Stimulated activated CD4-positive, alpha-beta T cell treated with anti-CD3 and anti-CD28 coated beads, Interleukin-1b, Interleukin-23, amount 100 ng/mL, for 48 hours (primary cell): ENCODE measurements around the gene F9.
"Not testable (repeated sequence)": the region's sequence is repeated elsewhere in the genome, so short reads cannot be mapped to it uniquely, and the experiment has no call there.

Experiments used
- DNase-seq: peaks from one replicate; pipeline ENCODE4 v3.0.0-alpha.2; 2020

Gene F9

DNA sequence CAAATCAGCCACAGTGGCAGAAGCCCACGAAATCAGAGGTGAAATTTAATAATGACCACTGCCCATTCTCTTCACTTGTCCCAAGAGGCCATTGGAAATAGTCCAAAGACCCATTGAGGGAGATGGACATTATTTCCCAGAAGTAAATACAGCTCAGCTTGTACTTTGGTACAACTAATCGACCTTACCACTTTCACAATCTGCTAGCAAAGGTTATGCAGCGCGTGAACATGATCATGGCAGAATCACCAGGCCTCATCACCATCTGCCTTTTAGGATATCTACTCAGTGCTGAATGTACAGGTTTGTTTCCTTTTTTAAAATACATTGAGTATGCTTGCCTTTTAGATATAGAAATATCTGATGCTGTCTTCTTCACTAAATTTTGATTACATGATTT, at the start of gene F9:
F9 (plus strand) TSS at position 190 of the 400 bp plus-strand sequence; CDS start at position 216, 26 bp downstream.
- DNase-seq, result no peak

DNA sequence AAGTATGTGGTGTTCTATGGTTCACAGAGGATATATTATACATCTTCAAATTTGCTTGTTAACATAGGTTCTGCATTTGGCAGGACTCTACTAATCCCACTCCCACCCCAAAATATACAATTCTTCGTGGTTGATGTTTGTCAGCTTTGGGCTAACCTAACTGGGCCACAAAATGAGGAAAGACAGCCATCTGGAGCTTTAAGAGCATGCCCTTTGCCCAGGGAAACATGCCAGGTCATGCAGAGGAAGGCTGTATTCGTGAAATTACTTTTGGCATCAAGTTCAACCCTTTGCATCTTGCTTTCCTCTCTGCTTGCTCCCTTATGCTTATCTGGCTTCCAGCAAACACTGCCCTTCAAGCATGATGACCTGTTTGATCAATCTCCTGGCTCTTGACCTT, 46.8 kb upstream of the F9 start:
- DNase-seq, result no peak

DNA sequence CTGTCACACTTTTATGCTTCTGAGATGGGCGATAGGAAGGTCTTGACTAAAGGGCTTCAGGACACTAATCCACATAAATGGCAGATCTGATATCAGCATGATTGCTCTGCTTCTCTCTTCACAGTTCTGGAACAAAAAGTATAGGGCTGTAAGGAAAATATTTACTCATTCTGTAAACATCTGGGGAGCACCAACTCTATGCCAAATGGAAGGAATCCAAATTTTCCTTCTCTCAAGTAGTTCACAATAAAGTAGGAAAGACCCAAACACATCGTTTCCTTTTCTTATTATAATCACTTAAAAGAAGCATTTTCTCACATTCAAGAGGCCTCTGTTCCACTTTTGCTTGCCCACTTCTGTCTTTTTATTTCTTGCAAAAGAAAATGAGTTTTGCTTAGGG, 45.9 kb upstream of the F9 start:
- DNase-seq, result no peak

DNA sequence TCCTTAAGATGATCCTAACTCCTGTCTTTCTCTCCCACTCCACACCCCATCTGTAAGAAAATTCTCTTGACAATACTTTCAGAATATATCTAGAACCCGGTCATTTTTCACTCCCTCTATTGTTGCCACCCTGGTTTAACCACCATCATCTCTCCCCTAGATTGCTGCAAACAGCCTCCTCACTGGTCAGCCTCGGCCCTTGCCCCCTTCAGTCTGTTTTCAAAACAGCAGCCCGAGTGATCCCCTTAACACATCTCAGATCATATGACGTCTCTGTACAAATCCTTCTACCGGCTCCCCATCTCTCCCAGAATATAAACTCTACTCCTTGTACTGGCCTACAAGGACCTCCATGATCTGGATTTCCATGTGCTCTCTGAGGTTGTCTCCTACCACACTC, 35.2 kb upstream of the F9 start:
- DNase-seq, result no peak

DNA sequence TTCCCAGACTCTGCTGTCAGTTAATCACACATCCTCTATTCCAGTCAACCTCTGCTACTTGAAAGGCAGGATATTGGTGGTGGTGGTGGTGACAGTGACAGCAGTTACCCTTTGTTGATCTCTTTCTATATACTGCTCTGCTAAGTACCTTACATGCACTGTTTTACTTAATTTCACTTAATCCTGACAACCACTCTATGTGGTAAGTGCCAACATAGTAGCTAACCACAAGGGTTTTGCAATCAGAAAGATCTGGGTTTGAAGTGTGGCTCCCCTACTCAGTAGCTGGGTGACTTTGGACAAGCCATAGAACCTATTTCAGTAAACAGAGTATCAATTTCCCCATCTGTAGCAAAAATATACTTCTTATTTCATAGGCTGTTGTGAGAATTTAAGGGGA, 24.2 kb upstream of the F9 start:
- DNase-seq, result no peak

DNA sequence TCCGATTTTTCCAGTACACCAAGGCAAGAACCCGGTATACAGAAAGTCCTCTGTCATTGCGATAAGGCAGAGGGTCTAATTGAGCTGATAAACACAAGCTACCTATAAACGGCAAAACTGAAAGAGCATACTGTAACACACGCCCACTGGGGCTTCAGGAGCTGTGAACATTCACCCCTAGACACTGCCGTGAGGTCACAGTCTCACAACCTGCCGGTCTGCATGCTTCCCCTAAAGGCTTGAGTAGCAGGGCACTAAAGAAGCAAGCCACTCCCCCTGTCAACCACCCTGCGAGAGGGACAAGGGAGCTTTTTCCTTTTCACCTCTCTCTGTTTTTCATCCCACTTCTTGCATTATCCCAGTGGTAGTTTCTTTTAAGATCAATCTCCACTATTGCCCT, 22.4 kb upstream of the F9 start:
- no peak for DNase-seq

DNA sequence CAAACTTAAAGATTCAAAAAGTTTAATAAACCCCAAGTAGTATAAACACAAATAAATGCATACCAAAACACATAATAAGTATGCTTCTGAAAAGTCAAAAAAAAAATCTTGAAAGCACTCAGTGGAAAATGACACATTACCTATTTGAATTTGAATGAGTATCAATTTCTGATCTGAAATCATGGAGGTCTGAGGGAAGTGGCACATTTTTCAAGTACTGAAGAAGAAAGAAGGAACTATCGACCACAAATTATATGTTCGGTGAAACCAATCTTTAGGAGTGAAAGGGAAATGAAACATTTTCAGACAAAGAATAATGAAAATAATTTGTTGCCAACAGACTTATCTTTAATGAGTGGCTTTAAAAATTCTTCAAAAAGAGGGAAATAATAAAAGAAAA, 12.1 kb upstream of the F9 start:
- DNase-seq, result no peak

DNA sequence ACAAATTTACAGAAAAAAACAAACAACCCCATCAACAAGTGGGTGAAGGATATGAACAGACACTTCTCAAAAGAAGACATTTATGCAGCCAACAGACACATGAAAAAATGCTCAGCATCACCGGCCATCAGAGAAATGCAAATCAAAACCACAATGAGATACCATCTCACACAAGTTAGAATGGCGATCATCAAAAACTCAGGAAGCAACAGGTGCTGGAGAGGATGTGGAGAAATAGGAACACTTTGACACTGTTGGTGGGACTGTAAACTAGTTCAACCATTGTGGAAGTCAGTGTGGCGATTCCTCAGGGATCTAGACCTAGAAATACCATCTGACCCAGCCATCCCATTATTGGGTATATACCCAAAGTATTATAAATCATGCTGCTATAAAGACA, 1.7 kb upstream of the F9 start:
- DNase-seq, result not testable (repeated sequence)

DNA sequence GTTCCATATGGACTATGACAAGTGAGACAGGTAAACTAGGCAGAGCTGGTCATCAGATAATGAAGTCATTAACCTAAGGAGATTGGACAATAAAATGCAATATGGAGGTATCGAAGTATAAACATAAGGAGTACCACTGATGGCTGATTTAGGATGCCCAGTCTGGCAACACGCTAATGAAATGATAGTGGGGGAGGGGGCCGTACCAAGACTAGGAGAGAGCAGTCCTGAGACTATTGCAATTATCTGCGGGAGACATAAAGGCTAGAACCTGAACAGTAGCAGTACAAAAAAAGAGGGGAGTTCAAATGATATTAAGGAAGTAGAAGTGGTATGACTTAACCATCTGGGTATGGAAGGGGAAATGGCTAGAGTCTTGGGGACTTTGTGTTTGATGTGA, 2.3 kb downstream of the F9 start:
- DNase-seq, result no peak

DNA sequence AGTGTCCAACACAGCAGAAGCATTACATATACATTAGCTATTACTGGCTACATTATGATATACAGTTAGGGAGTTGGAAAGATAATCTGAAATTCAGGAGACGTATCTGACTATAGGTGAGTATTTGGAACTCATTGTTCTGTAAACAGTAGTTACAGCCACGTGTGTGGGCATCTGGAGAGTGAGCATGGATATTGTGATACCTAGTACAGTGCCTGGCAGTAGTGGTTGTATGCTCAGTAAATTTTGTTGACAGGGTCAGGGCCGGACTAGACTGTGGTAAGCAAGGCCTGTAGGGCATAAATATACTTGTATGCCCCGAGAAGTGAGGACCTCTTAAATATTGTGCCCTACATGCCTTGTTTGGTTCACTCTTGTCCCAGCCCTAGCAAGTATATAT, 2.9 kb downstream of the F9 start:
- DNase-seq, result no peak

DNA sequence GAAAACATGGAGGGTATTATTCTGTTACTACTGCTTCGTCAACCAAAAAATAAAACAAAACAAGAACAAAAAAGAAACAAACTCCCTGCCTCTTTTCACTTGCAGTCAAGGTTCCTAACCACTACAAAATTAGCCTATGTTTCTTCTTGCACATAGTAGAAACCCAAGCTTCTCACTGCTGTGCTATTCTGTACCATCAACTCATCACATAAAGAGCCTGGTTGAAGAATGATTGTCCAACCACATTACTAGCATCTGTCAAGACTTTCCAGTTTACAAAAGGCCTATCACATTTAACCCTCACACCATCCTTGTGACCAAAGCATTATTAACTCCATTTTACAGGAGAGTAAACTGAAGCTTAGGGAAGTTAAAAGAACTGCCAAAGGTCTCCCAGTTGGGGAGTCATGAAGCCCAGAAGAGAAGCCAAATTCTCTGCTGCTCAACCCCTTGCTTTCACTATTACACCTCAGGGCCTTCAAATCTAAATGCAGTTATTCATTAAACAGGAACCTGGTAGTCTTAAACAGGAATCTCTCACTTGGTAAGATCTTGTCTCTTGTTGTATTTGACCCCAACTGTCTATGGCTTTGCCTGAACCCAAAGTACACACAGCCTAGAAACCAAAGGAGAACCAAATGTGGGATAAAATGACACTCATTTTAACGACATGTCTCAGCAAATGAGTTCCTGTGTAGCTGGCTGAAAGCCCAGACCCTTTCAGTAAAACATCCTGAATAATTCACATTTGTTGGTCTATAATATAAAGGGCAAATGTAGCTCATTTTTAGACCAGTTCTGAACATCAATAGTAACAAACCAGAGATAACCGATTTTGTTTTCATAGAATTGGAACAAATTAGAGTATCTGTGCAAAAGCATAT, 8.6 kb downstream of the F9 start:
- DNase-seq, result no peak

DNA sequence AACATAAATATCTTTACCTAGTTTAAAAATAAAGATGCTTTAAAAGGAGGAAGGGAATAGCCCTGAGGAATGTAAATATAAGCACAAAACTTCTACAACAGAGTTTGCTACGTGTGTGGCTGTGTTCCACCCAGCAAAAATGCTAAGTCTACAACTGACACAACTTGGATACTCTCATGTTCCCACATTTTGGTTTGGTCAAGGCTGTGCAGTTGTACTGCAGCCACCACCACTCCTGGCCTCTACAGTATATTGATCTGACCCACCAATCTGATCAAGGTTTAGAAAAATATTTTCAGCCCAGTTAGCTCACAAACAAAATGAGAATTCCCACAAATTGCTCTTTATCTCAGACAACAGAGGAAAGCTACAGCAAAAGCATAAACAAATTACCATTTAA, 12.1 kb downstream of the F9 start:
- no peak for DNase-seq

DNA sequence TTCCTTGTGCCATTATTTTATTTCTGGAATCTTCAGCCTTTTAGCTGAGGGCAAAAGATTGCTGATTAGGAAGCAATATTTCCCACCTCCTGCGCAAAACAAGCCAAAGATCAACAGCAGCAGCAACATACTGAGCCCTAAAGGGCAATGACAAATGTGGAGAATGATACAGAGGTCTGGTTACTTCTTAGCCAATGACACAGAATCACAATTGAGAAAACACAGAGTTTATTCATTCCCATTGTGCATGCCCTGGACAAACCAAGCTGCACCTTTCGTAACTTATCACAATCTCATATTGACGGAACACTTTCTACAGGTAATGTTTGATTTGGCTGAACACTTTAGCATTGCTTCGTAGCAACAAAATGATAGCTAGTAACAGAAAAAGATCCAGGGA, 13.4 kb downstream of the F9 start:
- DNase-seq, result no peak

DNA sequence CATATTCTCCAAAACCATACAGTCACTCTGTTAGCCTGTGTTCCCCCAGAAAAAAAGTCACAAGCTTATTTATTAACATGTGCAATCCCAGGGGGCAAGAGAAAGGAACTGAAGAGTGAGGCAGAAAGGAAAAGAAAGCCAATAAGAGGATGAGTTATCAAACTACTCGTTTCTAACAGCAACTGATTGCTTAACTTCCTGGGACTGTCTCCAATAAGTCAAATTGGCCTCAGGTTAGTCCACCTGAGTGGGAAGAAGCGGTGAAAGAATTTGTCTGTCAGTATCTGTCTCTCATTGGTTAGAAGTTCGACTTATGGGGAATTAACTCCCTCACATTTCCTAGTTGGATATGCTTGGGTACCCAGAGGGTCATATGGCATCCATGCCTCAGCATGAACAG, 14.1 kb downstream of the F9 start:
- no peak for DNase-seq

DNA sequence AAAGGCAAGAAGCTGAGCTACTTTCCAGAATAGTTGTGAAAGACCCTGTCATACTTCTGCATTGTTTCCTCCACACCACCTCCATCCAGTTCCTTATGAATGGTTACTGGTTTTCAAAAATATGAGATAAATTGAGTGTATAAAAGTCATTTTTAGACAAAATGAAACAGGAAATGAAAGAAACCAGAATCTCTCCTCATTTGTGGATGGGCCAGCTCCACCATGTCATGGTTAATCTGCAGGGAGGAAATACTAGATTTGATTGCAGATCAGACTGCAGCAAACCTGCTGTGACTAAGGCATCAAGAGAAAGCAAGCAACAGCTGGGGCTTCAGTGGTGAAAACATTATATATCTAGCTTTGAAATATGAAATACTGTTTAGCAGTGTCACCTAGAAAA, 23.8 kb downstream of the F9 start:
- no peak for DNase-seq

DNA sequence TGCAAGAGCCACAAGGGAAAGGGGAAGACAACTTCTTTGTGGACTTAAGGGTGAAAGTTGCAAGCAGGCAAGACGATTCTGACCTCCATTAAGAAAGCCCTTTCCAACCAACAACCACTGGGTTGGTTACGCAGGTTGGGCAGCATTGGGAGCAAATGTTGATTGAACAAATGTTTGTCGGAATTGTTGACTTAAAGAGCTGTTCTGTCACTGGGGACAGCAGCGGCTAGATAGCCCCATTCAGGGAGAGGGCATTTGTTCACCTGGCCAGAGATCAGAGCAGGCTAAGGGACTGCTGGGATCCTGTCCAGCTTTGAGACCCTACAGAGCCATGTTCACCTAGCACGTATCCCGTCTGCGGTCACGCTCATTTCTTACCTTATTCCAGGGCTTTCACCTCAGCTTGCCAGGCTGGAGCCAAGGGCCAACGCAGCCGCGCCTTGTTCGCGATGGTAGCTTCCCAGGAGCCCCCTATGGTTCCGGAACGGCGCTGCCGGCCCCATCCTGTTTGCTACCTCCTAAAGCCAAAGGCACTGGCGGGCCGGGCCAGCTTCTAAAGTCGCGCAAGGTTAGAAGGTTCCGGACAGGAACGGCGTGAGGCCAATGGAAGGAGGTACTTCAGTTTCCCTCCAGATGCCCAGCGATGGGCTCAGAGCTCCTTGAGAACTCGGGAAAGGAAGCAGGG, 24.6 kb downstream of the F9 start:
- no peak for DNase-seq

DNA sequence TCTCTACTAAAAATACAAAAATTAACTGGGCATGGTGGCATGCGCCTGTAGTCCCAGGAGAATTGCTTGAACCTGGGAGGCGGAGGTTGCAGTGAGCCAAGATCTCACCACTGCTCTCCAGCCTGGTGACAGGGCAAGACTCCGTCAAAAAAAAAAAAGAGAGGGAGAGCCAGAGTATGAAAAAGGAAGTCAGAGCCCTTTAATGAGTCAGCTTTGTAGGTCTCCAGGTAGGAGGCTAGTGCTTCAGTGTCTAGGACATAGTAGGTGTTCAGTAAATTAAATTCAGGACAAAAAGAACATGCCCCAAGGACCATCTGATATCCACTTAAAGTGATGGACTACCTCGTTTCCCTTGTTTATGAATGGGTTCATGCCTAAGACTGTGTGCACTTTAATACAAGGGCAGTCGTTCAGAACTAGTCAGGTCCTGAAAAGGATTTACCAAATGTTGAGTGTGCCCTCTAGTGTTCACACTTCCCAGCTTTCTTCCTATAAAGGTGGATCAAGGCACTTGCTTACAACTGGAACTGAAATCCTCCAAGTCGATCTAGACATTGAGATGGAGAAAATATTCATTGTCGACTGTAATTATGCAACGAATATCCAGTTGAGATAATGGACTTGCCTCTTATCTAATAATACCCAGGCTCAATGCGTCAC, 29.0 kb downstream of the F9 start:
- DNase-seq, result no peak

DNA sequence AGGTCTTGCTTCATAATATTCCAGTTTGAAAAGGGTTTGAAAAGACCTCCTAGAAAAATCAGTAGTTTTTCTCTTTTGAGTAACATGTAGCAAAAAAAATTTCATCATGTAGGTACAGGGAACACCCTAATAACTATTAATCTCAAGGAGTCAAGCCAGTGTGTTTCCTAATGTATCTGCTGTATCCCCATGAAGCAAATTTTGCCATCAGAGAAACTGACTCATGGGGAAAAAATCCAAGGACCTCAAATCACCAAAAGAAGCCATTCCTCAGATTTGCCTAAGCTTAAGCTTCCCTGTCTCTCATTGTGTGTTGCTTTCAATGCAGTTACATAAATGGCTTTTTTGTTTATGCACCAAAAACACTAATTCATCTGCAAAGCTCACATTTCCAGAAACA, 29.7 kb downstream of the F9 start:
- no peak for DNase-seq

DNA sequence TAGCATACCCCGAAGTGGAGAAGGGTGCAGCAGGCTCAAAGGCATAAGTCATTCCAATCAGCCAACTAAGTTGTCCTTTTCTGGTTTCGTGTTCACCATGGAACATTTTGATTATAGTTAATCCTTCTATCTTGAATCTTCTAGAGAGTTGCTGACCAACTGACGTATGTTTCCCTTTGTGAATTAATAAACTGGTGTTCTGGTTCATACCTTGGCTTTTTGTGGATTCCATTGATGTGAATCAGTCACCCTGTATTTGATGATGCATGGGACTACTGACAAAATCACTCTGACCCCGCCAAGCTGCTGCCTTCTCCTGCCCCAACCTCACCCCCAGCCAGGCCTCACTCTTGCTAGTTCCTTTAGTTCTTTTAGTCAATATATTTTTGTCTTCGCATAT, 32.7 kb downstream of the F9 start:
- DNase-seq, result no peak

DNA sequence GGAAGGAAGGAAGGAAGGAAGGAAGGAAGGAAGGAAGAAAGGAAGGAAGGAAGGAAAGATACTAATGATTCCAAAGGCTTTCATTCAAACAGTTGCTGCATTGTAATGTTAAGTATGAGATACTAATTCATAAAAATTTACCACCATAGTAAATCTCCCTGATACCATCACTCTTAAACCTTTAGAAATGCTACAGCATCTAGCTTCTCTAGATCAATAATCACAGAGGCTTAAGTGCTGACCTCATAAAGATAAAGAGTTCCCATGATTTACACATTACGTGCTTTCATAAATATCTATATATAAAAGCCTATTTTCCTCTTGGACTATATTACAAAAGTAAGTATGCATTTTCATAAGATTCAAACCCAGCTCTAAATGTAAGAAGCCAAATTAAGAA, 36.4 kb downstream of the F9 start:
- no peak for DNase-seq

DNA sequence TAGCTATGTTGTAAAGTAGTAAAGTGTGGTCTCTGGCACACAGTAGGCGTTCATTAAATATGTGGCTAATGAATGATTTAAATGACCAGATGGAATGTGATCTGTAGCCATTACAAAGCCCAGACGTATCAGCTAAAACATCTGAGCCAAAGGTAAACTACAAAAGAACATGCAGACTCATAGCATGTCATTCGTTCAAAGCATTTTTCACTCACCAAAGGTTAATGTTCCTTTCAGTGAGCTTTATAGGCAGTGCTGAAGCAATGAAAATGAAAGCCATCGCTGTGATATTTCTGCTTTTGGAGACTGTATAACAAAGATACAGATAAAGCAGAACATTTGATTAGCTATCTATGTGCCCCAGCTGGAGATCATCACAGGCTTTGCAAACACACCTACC, 50.5 kb downstream of the F9 start:
- no peak for DNase-seq

DNA sequence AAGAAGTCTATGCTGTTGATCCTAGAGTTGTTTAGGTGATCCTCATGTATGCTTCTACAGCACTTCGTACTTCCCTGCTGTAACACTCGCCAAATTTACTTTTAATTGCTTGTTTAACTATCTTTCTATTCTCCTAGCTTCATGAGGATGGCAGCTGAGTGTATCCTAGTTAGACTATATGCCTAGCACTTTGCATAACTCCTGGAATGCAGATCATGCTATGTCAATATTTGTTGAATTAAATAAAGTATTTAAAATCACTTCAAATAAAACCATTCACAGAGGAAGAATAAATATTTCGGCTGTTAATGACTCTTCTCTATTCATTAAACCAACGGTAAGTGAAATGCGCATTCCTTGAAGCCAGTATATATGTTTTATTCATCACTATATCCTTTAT, 55.1 kb downstream of the F9 start:
- no peak for DNase-seq

DNA sequence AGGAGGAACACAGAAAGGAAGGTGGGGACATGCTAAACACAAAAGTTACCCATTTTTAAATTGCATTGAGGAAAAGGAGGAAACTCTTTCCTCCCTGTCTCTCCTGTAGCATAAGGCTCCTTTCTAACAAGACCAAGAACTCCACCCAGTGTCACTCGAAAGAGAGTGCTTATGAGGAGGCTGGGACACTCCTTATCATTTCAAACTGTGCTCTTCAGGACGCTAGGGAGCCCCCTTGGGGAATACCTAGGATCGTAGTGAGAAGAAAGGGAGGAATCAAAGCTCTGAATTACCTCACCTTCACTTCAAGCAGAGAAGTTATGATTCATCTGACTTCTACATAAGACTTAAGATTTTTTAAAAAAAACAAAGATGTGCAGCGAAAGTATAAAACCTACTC, 65.5 kb downstream of the F9 start:
- no peak for DNase-seq

DNA sequence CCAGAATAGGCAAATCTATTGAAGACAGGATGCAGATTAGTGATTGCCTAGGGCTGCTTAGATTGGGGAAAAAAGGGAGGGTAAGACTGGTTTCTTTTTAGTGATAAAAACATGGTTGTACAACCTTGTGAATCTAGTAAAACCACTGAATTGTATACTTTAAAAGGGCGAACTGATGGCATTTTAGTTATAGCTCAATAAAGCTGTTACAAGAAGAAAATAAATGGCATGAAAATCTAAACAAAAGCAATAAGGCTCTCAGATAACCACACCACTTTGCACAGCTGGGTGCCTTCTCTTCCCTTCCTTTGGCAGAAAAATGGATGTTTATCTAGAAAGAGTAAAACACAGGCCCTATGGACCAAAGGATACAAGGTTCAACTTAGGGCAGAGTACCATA, 69.6 kb downstream of the F9 start:
- DNase-seq, result no peak
